Left ventricle myocardium superior (tissue), 1 donor: ENCODE measurements around the gene MSX2. TPM values are rescaled to one million over a fixed set of nuclear protein-coding genes. Genes with fewer than 3 reads are reported as not detected.

Experiments
- ATAC-seq: fragments of 200-7000 bp; cut with Tn5 transposase; one replicate; pipeline ENCODE4 v1.9.1; 2020; ENCODE audit warnings: mild to moderate bottlenecking, moderate library complexity
- DNase-seq: peaks from one replicate; pipeline ENCODE4 v3.0.0-alpha.2; 2020
- intact Hi-C: fragments of 100-400 bp; cut with micrococcal nuclease; formaldehyde crosslinking; loops from one replicate; pipeline ENCODE4 v1.11.0; 2022
- total RNA-seq: library from RNA; stranded (reverse); fragmentation: NEBNext Ultra II Directional; extraction: Animal tissue kit (Norgen Biotek cat#: 25700); gene quantifications from one replicate; pipeline ENCODE4 v1.2.1, GENCODE V29; 2021
- donor health status: DM: no; HTN: yes; CAD: no; lungs with severe emphysema.

Gene MSX2
- total RNA-seq, 1 donor from 2014 or later: 1.9 TPM

GRCh38 chr5:174715804-174716203 lies 8.6 kb upstream of the MSX2 start:
- DNase-seq (no peak), ATAC-seq (no peak)
- intact Hi-C loops: no loop called here

GRCh38 chr5:174717826-174718455 lies 6.4 kb upstream of the MSX2 start:
- ATAC-seq (no peak), DNase-seq (no peak)
- intact Hi-C loops: no loop called here

- ATAC-seq (no peak), DNase-seq (no peak)
- intact Hi-C loops: no loop called here
These were observed 5.3 kb upstream of the MSX2 start for GRCh38 chr5:174718880-174719610.

GRCh38 chr5:174719793-174720611 lies 4.4 kb upstream of the MSX2 start:
- intact Hi-C loops: no loop called here
- ATAC-seq (no peak), DNase-seq (no peak)

- no peak for ATAC-seq
- intact Hi-C loops: no loop called here
- peak; percentile 32 for DNase-seq
These were observed 3.5 kb upstream of the MSX2 start for GRCh38 chr5:174720612-174721529.

GRCh38 chr5:174721530-174722432 lies 2.6 kb upstream of the MSX2 start:
- no peak for ATAC-seq
- intact Hi-C loops: no loop called here
- DNase-seq: no peak

- no peak for DNase-seq
- ATAC-seq: no peak
These were observed 1.9 kb upstream of the MSX2 start for GRCh38 chr5:174722500-174722899.

GRCh38 chr5:174723315-174723978 lies 935 bp upstream of the MSX2 start:
- DNase-seq (no peak), ATAC-seq (no peak)
- intact Hi-C loops: no loop called here

More at GRCh38 chr5:174722500-174722899, 1.9 kb upstream of the MSX2 start:
- intact Hi-C loops: no loop called here

GRCh38 chr5:174723979-174724483 lies 351 bp upstream of the MSX2 start:
- intact Hi-C loops: no loop called here
- DNase-seq (no peak), ATAC-seq (peak; percentile 41)

GRCh38 chr5:174725261-174725990 lies 1.0 kb downstream of the MSX2 start:
- DNase-seq (no peak), ATAC-seq (no peak)
- intact Hi-C loops: no loop called here

GRCh38 chr5:174725991-174726601 lies 1.7 kb downstream of the MSX2 start:
- no peak for DNase-seq
- intact Hi-C loops: no loop called here
- ATAC-seq: no peak

- intact Hi-C loops: no loop called here
- ATAC-seq (no peak), DNase-seq (no peak)
These were observed 2.8 kb downstream of the MSX2 start for GRCh38 chr5:174726916-174727793.

GRCh38 chr5:174727794-174728680 lies 3.7 kb downstream of the MSX2 start:
- intact Hi-C loops: no loop called here
- no peak for ATAC-seq
- no peak for DNase-seq

- no peak for ATAC-seq
These were observed 4.8 kb downstream of the MSX2 start for GRCh38 chr5:174729075-174729680.

More at GRCh38 chr5:174729075-174729680, 4.8 kb downstream of the MSX2 start:
- intact Hi-C loops: no loop called here
- no peak for DNase-seq
